Measurements from ENCODE around the gene HPS6. TPM values are rescaled to one million over a fixed set of nuclear protein-coding genes. Genes with fewer than 3 reads are reported as not detected.

The HPS6 gene
- total RNA-seq, 1 donor from 2014 or later, result 20.1 TPM

- TF ChIP-seq CTCF (IDR thresholded peaks at IDR 0.05), result no peak
- Mint-ChIP-seq H3K4me3 (ENCODE audit: unreplicated experiment) (peak overlapping the region; percentile 86), H3K27me3 (ENCODE audit: low read depth) (no peaks in the 10 kb centered on the region), H3K36me3 (ENCODE audit: low read depth) (peaks cover 6% of the 10 kb centered on the region), H3K27ac (ENCODE audit: unreplicated experiment) (peak overlapping the region; percentile 99), H3K9me3 (ENCODE audit: low read depth) (no peaks in the 10 kb centered on the region), H3K4me1 (ENCODE audit: low read depth) (peaks cover 67% of the 10 kb centered on the region)
- no peak for DNase-seq (ENCODE audit: low spot score)
Observed at GRCh38 chr10:102114861-102115618, 49.9 kb downstream of the HPS6 start.

- peak overlapping the region; percentile 86 for H3K4me3 Mint-ChIP-seq (ENCODE audit: unreplicated experiment)
- peaks cover 3% of the 10 kb centered on the region for H3K36me3 Mint-ChIP-seq (ENCODE audit: low read depth)
- peaks cover 67% of the 10 kb centered on the region for H3K4me1 Mint-ChIP-seq (ENCODE audit: low read depth)
- H3K9me3 Mint-ChIP-seq (ENCODE audit: low read depth), result no peaks in the 10 kb centered on the region
- no peak for TF ChIP-seq CTCF (IDR thresholded peaks at IDR 0.05)
- no peak for DNase-seq (ENCODE audit: low spot score)
- peak overlapping the region; percentile 99 for H3K27ac Mint-ChIP-seq (ENCODE audit: unreplicated experiment)
- no peaks in the 10 kb centered on the region for H3K27me3 Mint-ChIP-seq (ENCODE audit: low read depth)
Observed at GRCh38 chr10:102115775-102116174, 50.6 kb downstream of the HPS6 start.

- Mint-ChIP-seq H3K4me3 (ENCODE audit: unreplicated experiment) (peak overlapping the region; percentile 81), H3K36me3 (ENCODE audit: low read depth) (no peaks in the 10 kb centered on the region), H3K4me1 (ENCODE audit: low read depth) (peaks cover 76% of the 10 kb centered on the region), H3K27ac (ENCODE audit: unreplicated experiment) (peak overlapping the region; percentile 99), H3K27me3 (ENCODE audit: low read depth) (no peaks in the 10 kb centered on the region), H3K9me3 (ENCODE audit: low read depth) (no peaks in the 10 kb centered on the region)
- DNase-seq (ENCODE audit: low spot score), result no peak
- TF ChIP-seq CTCF (IDR thresholded peaks at IDR 0.05), result no peak
Observed at GRCh38 chr10:102116656-102117055, 51.5 kb downstream of the HPS6 start.

Other genes starting within 250 kb of the HPS6 start
- gene OGA, start 246.9 kb upstream of the HPS6 start, total RNA-seq, result 75.5 to 79.2 TPM (median 75.5 TPM) in 3 replicates
- 1.8 to 3.1 TPM (median 1.9 TPM) in 3 replicates for gene KCNIP2, start 221.5 kb upstream of the HPS6 start, total RNA-seq
- 18.1 to 19.3 TPM (median 18.4 TPM) in 3 replicates for gene ARMH3, start 9.2 kb upstream of the HPS6 start, total RNA-seq
- gene LDB1, start 55.0 kb downstream of the HPS6 start, total RNA-seq, result 64.6 to 73.9 TPM (median 65.7 TPM) in 3 replicates
- gene PPRC1, start 67.7 kb downstream of the HPS6 start, total RNA-seq, result 42.9 to 47.3 TPM (median 44.4 TPM) in 3 replicates
- gene NOLC1, start 87.0 kb downstream of the HPS6 start, total RNA-seq, result 36.2 to 50.6 TPM (median 38.8 TPM) in 3 replicates
- not detected in 3 replicates for gene ELOVL3, start 160.9 kb downstream of the HPS6 start, total RNA-seq
- gene PITX3, start 176.2 kb downstream of the HPS6 start, total RNA-seq, result not detected in 3 replicates
- 59.3 to 88.4 TPM (median 59.7 TPM) in 3 replicates for gene GBF1, start 180.2 kb downstream of the HPS6 start, total RNA-seq

Data from chondrocyte (in vitro differentiated cells).